ENCODE data around the gene KAT2B.

Gene KAT2B

GRCh38 chr3:20128358-20128757 lies 88.1 kb downstream of the KAT2B start:
- no peaks in the 10 kb centered on the region for H3K4me1 ChIP-seq (ENCODE audit: insufficient read depth, poor library complexity, severe bottlenecking)
- no peak overlapping the region for H3K27ac ChIP-seq (ENCODE audit: poor library complexity, severe bottlenecking)
- H3K4me3 ChIP-seq (ENCODE audit: severe bottlenecking), result no peak overlapping the region
- no peaks in the 10 kb centered on the region for H3K27me3 ChIP-seq (ENCODE audit: insufficient read depth, poor library complexity, severe bottlenecking)
- ATAC-seq (ENCODE audit: low read depth), result no peak
- DNase-seq (ENCODE audit: low spot score), result no peak
- no peaks in the 10 kb centered on the region for H3K9me3 ChIP-seq (ENCODE audit: severe bottlenecking)
- no peaks in the 10 kb centered on the region for H3K36me3 ChIP-seq (ENCODE audit: low read depth)
- TF ChIP-seq CTCF (IDR thresholded peaks at IDR 0.05; ENCODE audit: poor library complexity, severe bottlenecking), result no peak

DNA sequence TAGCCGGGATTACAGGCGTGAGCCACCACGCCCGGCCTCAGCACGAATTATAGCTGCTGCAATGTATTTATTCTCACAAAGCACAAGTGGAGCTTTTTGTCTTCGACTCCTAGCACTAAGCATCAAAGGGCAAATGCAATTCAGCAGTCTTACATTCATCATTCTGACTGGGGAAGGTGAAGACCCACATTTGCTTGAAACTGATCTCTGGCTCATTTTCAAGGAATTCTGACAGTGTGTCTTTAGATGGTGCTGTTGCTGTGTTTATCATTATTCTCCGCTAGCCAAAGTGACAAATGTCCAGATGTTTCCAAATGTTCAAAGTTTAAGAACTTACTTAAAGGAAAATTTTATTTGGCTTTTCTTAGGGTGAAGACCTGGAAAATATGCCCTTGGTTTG lies 89.9 kb downstream of the KAT2B start:
- H3K27ac ChIP-seq (ENCODE audit: poor library complexity, severe bottlenecking), result no peak overlapping the region
- no peak overlapping the region for H3K4me3 ChIP-seq (ENCODE audit: severe bottlenecking)
- H3K27me3 ChIP-seq (ENCODE audit: insufficient read depth, poor library complexity, severe bottlenecking), result no peaks in the 10 kb centered on the region
- H3K9me3 ChIP-seq (ENCODE audit: severe bottlenecking), result no peaks in the 10 kb centered on the region
- ATAC-seq (ENCODE audit: low read depth) (no peak), DNase-seq (ENCODE audit: low spot score) (no peak)
- H3K36me3 ChIP-seq (ENCODE audit: low read depth), result no peaks in the 10 kb centered on the region
- TF ChIP-seq CTCF (IDR thresholded peaks at IDR 0.05; ENCODE audit: poor library complexity, severe bottlenecking), result no peak
- H3K4me1 ChIP-seq (ENCODE audit: insufficient read depth, poor library complexity, severe bottlenecking), result no peaks in the 10 kb centered on the region

DNA sequence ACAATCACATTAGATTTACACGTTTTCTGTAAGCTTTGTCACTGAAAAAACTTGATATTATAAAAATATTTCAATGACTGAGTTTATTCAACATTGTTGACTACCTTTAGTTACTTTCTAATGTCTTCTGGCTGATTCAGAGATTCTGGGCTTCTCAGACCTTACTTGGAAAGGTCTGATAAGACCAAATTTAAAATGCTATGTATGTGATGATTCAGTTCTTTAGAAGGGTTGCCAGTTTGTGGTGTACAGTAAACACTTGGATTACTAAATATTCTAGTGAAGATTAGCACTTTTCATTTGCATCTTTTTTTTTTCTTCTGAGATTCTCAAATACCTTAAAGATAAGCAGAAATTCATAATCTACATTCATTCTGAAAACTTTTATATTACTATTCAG lies 96.0 kb downstream of the KAT2B start:
- Histone ChIP-seq H3K27ac (ENCODE audit: poor library complexity, severe bottlenecking) (no peak overlapping the region), H3K36me3 (ENCODE audit: low read depth) (peaks cover 6% of the 10 kb centered on the region; the same call in 1 of the 2 replicates), H3K27me3 (ENCODE audit: insufficient read depth, poor library complexity, severe bottlenecking) (no peaks in the 10 kb centered on the region), H3K4me3 (ENCODE audit: severe bottlenecking) (no peak overlapping the region), H3K4me1 (ENCODE audit: insufficient read depth, poor library complexity, severe bottlenecking) (no peaks in the 10 kb centered on the region), H3K9me3 (ENCODE audit: severe bottlenecking) (no peaks in the 10 kb centered on the region)
- no peak for TF ChIP-seq CTCF (IDR thresholded peaks at IDR 0.05; ENCODE audit: poor library complexity, severe bottlenecking)
- no peak for DNase-seq (ENCODE audit: low spot score)
- ATAC-seq (ENCODE audit: low read depth), result no peak

DNA sequence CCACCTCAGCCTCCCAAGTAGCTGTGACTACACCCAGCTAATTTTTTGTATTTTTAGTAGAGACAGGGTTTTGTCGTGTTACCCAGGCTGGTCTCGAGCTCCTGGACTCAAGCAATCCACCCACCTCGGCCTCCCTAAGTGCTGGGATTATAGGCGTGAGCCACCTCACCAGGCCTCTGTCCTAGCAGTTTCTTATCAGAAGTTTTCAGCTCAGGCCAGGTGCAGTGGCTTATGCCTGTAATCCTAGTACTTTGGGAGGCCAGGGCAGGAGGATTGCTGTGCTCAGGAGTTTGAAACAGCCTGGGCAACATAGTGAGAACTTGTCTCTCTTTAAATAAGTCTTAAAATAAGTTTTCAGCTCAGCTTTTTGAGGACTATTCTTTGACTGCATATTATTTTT lies 97.4 kb downstream of the KAT2B start:
- H3K36me3 ChIP-seq (ENCODE audit: low read depth), result peaks cover 6% of the 10 kb centered on the region; the same call in 1 of the 2 replicates
- no peak for ATAC-seq (ENCODE audit: low read depth)
- H3K9me3 ChIP-seq (ENCODE audit: severe bottlenecking), result no peaks in the 10 kb centered on the region
- H3K27me3 ChIP-seq (ENCODE audit: insufficient read depth, poor library complexity, severe bottlenecking), result no peaks in the 10 kb centered on the region
- no peak for TF ChIP-seq CTCF (IDR thresholded peaks at IDR 0.05; ENCODE audit: poor library complexity, severe bottlenecking)
- no peak overlapping the region for H3K27ac ChIP-seq (ENCODE audit: poor library complexity, severe bottlenecking)
- no peak overlapping the region for H3K4me3 ChIP-seq (ENCODE audit: severe bottlenecking)
- no peak for DNase-seq (ENCODE audit: low spot score)
- no peaks in the 10 kb centered on the region for H3K4me1 ChIP-seq (ENCODE audit: insufficient read depth, poor library complexity, severe bottlenecking)

DNA sequence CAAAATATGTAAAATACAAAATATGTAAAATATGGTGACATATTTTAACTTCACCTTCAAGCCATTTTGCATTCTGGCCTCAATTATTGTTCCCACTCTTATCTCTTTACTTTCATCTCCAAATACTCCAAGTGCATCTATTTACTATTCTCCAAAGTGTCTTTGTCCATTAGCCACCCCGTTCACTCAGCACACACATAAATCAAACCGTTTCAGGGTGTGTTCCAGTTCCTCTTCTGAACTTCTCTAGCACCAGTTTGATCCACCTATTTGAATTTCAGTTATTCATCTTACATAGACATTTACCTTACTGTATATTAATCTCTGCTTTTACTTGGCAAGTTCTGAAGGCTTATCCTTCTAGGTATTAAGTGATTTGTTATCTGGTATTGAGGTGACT lies 100.6 kb downstream of the KAT2B start:
- TF ChIP-seq CTCF (IDR thresholded peaks at IDR 0.05; ENCODE audit: poor library complexity, severe bottlenecking), result no peak
- Histone ChIP-seq H3K4me1 (ENCODE audit: insufficient read depth, poor library complexity, severe bottlenecking) (no peaks in the 10 kb centered on the region), H3K36me3 (ENCODE audit: low read depth) (peaks cover 6% of the 10 kb centered on the region; the same call in 1 of the 2 replicates), H3K27me3 (ENCODE audit: insufficient read depth, poor library complexity, severe bottlenecking) (no peaks in the 10 kb centered on the region), H3K4me3 (ENCODE audit: severe bottlenecking) (no peak overlapping the region), H3K9me3 (ENCODE audit: severe bottlenecking) (no peaks in the 10 kb centered on the region), H3K27ac (ENCODE audit: poor library complexity, severe bottlenecking) (no peak overlapping the region)
- DNase-seq (ENCODE audit: low spot score) (no peak), ATAC-seq (ENCODE audit: low read depth) (no peak)

All from RWPE2 (cell line).